A549 (cell line): ENCODE measurements around the gene GLIS1. TPM values are rescaled to one million over a fixed set of nuclear protein-coding genes. Genes with fewer than 3 reads are reported as not detected.

Experiments
- ATAC-seq, 2 experiments: fragments of 200-7000 bp in 1 of 2; fragments of >200 bp in 1 of 2; cut with Nextera tagmentation in 1 of 2; cut with Tn5 transposase in 1 of 2; 3 replicates each; pipeline versions ENCODE4 v1.8.0 to v1.9.1; 2018 to 2020; ENCODE audit warnings: mild to moderate bottlenecking in 1 of 2, moderate library complexity in 1 of 2
- CTCF ChIA-PET: fragments of 300-600 bp; sonication (Branson Sonifier 250); formaldehyde crosslinking; extraction: SDS; loops from one replicate; lab custom pipeline; 2021; ENCODE audit warnings: antibody characterized with exemption, inconsistent platforms; lab: Yijun Ruan, JAX
- POLR2A ChIA-PET: fragments of 350-600 bp; formaldehyde crosslinking; extraction: SDS; loops from one replicate; lab custom pipeline; 2021; ENCODE audit warnings: antibody characterized with exemption, inconsistent platforms; lab: Yijun Ruan, JAX
- DNase-seq, 2 experiments: peaks; one replicate each; pipeline versions ENCODE4 v3.0.0 to v3.0.0-alpha.2; 2011 to 2016; ENCODE audit warnings: low read depth in 1 of 2, low spot score in 1 of 2
- FAIRE-seq: peaks from 2 replicates; lab custom pipeline; 2011; peaks lifted over from hg19 to GRCh38; lab: Jason Lieb, UNC
- H3K27ac ChIP-seq, 2 experiments: fragments of >200 bp; sonication (Bioruptor Twin); formaldehyde crosslinking; 3 replicates each; pipeline ENCODE4 v1.5.1; 2016 to 2017
- H3K4me1 ChIP-seq: fragments of >200 bp; sonication (Bioruptor Twin); formaldehyde crosslinking; 3 replicates; pipeline ENCODE4 v1.6.1; 2016
- H3K4me2 ChIP-seq: fragments of >200 bp; sonication (Bioruptor Twin); formaldehyde crosslinking; 3 replicates; pipeline ENCODE4 v1.6.1; 2016
- H3K4me3 ChIP-seq: fragments of >200 bp; sonication (Bioruptor Twin); formaldehyde crosslinking; 3 replicates; pipeline ENCODE4 v1.5.1; 2016
- H3K9me3 ChIP-seq: fragments of >200 bp; sonication (Bioruptor Twin); formaldehyde crosslinking; 3 replicates; pipeline ENCODE4 v1.6.1; 2016
- CHD4 ChIP-seq: fragments of 200-600 bp; sonication (generic); IDR thresholded peaks from 2 replicates; pipeline ENCODE4 v1.6.1; 2016; ENCODE audit warnings: antibody characterized with exemption, mild to moderate bottlenecking, borderline replicate concordance
- EP300 ChIP-seq, 2 experiments: fragments of >200 bp; sonication (Bioruptor Twin); formaldehyde crosslinking; IDR thresholded peaks; 2 replicates in 1 of 2; 3 replicates in 1 of 2; pipeline ENCODE4 v1.6.1; 2016 to 2017
- ESRRA ChIP-seq: fragments of 150-350 bp; IDR thresholded peaks from 2 replicates; pipeline ENCODE4 v1.6.1; 2014; ENCODE audit warnings: mild to moderate bottlenecking, low read length, borderline replicate concordance
- FOSL2 ChIP-seq, 2 experiments: fragments of 450-650 bp in 1 of 2; fragments of >200 bp in 1 of 2; sonication (Bioruptor Twin) in 1 of 2; formaldehyde crosslinking; IDR thresholded peaks; 2 replicates each; pipeline versions ENCODE4 v1.5.0 to v1.6.1; 2016 to 2020; ENCODE audit warnings: mild to moderate bottlenecking in 1 of 2, moderate library complexity in 1 of 2
- HOXA7 ChIP-seq: fragments of 250-450 bp; sonication (Bioruptor Pico); IDR thresholded peaks from 2 replicates; pipeline ENCODE4 v1.5.0; 2020; ENCODE audit warnings: mild to moderate bottlenecking, moderate library complexity
- HOXB13 ChIP-seq: fragments of 250-450 bp; sonication (Bioruptor Pico); IDR thresholded peaks from 2 replicates; pipeline ENCODE4 v1.5.0; 2020; ENCODE audit warnings: low read depth, mild to moderate bottlenecking, moderate library complexity
- KDM5A ChIP-seq: fragments of 200-600 bp; sonication (generic); IDR thresholded peaks from 2 replicates; pipeline ENCODE4 v1.6.1; 2016; ENCODE audit warnings: antibody characterized with exemption, mild to moderate bottlenecking
- MAFK ChIP-seq: fragments of 450-650 bp; IDR thresholded peaks from 2 replicates; pipeline ENCODE4 v1.6.1; 2014; ENCODE audit not compliant: partially characterized antibody
- MAZ ChIP-seq: fragments of 150-350 bp; IDR thresholded peaks from 2 replicates; pipeline ENCODE4 v1.6.1; 2014; ENCODE audit warnings: antibody characterized with exemption, low read depth, low read length, borderline replicate concordance
- NPAS2 ChIP-seq: fragments of 250-450 bp; sonication (Bioruptor Pico); IDR thresholded peaks from 2 replicates; pipeline ENCODE4 v1.8.0; 2022; ENCODE audit warnings: mild to moderate bottlenecking, moderate library complexity, borderline replicate concordance
- NR3C1 ChIP-seq: fragments of >200 bp; sonication (Bioruptor Twin); formaldehyde crosslinking; IDR thresholded peaks from 3 replicates; pipeline ENCODE4 v1.6.1; 2017
- PHF8 ChIP-seq: fragments of 200-600 bp; sonication (generic); IDR thresholded peaks from 2 replicates; pipeline ENCODE4 v1.6.1; 2016; ENCODE audit warnings: low read depth, mild to moderate bottlenecking, antibody characterized with exemption, moderate library complexity, borderline replicate concordance
- POLR2AphosphoS2 ChIP-seq: conservative IDR thresholded peaks from 2 replicates; pipeline ENCODE4 v1.6.1; 2012; ENCODE audit warnings: low read length, improper control_type of control experiment, inconsistent platforms
- RARB ChIP-seq: fragments of 250-450 bp; sonication (Bioruptor Pico); IDR thresholded peaks from 2 replicates; pipeline ENCODE4 v1.8.0; 2021; ENCODE audit warnings: mild to moderate bottlenecking, moderate library complexity
- RCOR1 ChIP-seq: fragments of 150-350 bp; IDR thresholded peaks from 2 replicates; pipeline ENCODE4 v1.6.1; 2014; ENCODE audit warnings: antibody characterized with exemption, low read length, low read depth
- SMC3 ChIP-seq: fragments of >200 bp; sonication (Bioruptor Twin); formaldehyde crosslinking; IDR thresholded peaks from 3 replicates; pipeline ENCODE4 v1.6.1; 2018; ENCODE audit warnings: inconsistent platforms
- WGBS: methylation state at CpG from one replicate; pipeline ENCODE4 v1.1.6; 2017; ENCODE audit errors: missing lambda C conversion rate; 5-methylcytosine and 5-hydroxymethylcytosine counted together
- polyA plus RNA-seq, 4 experiments: library from polyadenylated mRNA; depleted of rRNA in 3 of 4; stranded (reverse); fragments of >200 nt; fragmentation: RNase III in 1 of 4; extraction: RNeasy Plus Mini Kit Qiagen cat#74134 plus additional on column Dnase treatment in 1 of 4; gene quantifications; 2 replicates in 3 of 4; 3 replicates in 1 of 4; pipeline ENCODE4 v1.2.3, GENCODE V29; 2011 to 2017
- TF ChIP-seq, protein P1 (sequence below): fragments of 250-450 bp; sonication (Bioruptor Pico); IDR thresholded peaks from 2 replicates; pipeline ENCODE4 v1.5.0; 2020; ENCODE audit warnings: low read depth, mild to moderate bottlenecking, moderate library complexity
- TF ChIP-seq, protein P2 (sequence below): fragments of 450-650 bp; IDR thresholded peaks from 2 replicates; pipeline ENCODE4 v1.6.1; 2014; ENCODE audit warnings: antibody characterized with exemption
- TF ChIP-seq, protein P3 (sequence below): fragments of >200 bp; sonication (Bioruptor Twin); formaldehyde crosslinking; IDR thresholded peaks from 3 replicates; pipeline ENCODE4 v1.5.1; 2016

The GLIS1 gene
- polyA plus RNA-seq, 2 of the 4 experiments (the other 2 are of a cell fraction): 0.04 TPM; not detected in 1

DNA sequence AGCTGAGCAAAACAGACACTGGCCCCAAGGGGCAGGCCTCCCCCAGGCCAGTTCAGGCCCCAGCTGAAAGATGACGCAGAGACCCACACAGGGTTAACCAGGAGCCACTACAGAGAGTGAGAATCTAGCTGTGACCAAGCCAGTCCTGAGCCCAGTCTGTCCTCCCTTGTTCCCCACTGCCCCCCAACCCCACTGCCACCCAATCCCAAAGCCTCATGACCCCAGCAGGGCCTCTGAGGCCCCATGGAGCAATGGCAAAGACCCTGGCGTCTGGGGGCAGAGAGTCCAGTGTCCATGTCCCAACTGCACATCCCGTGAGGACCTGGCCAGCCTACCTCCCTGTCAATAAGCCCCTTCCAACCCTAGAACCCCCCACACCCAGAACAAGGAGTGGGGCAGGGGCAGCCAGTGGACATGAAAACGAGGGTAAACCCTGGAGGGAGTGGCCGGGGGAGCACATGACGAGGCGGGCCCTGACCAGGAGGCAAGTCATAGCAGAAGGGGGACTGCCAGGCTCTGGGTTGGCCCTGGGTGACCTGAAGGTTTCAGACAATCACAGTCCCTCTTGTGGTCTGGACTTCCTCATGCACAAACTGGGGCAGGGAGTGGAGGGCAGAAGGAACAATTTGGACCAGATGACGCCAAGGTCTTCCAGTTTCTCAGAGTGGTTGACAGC is 100.5 kb downstream of the GLIS1 start (continued):
- TF ChIP-seq, protein P1, sequence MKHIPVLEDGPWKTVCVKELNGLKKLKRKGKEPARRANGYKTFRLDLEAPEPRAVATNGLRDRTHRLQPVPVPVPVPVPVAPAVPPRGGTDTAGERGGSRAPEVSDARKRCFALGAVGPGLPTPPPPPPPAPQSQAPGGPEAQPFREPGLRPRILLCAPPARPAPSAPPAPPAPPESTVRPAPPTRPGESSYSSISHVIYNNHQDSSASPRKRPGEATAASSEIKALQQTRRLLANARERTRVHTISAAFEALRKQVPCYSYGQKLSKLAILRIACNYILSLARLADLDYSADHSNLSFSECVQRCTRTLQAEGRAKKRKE (CRISPR knock-in tag): no peak
- TF ChIP-seq ESRRA: no peak
- TF ChIP-seq RCOR1: no peak
- TF ChIP-seq, protein P2, sequence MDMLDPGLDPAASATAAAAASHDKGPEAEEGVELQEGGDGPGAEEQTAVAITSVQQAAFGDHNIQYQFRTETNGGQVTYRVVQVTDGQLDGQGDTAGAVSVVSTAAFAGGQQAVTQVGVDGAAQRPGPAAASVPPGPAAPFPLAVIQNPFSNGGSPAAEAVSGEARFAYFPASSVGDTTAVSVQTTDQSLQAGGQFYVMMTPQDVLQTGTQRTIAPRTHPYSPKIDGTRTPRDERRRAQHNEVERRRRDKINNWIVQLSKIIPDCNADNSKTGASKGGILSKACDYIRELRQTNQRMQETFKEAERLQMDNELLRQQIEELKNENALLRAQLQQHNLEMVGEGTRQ: no peak
- no peak for TF ChIP-seq SMC3

DNA sequence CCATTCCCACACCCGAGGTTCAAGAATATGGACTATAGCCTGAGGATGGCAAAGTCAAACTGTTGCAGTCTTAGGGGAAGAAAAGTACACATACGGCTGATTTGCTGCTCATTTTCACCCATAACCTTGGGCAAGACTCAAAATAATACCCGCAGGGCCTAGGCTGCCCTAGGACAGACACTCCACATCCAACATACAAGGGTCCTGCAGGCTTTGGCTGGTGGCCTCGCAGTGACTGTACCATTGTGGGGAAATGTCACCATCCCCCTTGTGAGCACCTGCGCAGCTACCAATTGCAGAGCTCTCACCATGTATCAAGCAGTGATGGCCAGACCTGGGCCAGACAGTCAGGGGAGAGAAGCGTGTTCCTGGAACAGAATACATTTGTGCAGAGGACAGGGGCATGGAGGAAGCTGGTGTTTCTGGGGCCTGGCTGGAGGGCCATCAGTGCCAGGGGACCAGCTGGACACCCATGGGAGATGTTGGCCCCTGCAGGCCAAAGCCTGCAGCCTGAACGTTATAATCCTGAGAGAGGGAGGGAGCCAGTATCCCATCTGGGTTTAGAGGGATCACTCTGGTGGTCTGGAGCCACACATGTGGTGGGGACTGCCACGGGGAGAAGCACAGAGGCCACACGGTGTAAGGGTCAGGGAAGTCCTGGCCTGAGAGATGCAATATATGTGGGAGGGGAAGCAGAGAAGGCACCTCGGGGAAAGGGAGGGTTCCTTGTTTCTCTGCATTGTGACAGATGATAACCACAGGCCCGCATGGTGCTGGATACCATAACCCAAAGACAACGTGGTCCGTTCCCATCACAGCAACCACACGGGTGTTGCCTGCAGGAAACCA is 101.2 kb downstream of the GLIS1 start:
- 44% methylated on average over 12 of the region's 14 CpGs for WGBS
- ATAC-seq: no peak
- no peak overlapping the region for H3K4me3 ChIP-seq
- H3K27ac ChIP-seq: no peak overlapping the region
- H3K4me1 ChIP-seq: no peaks in the 10 kb centered on the region
- FAIRE-seq: no peak
- H3K9me3 ChIP-seq: no peaks in the 10 kb centered on the region
- no peak overlapping the region for H3K4me2 ChIP-seq
- TF ChIP-seq NR3C1: no peak
- TF ChIP-seq RARB (CRISPR knock-in tag): no peak
- no peak for TF ChIP-seq CHD4
- TF ChIP-seq KDM5A: no peak
- TF ChIP-seq, protein P2: no peak
- no peak for TF ChIP-seq POLR2AphosphoS2
- no peak for TF ChIP-seq FOSL2 (IDR thresholded peaks at IDR 0.05)
- no peak for TF ChIP-seq FOSL2 (CRISPR knock-in tag; IDR thresholded peaks at IDR 0.05)
- TF ChIP-seq, protein P3, sequence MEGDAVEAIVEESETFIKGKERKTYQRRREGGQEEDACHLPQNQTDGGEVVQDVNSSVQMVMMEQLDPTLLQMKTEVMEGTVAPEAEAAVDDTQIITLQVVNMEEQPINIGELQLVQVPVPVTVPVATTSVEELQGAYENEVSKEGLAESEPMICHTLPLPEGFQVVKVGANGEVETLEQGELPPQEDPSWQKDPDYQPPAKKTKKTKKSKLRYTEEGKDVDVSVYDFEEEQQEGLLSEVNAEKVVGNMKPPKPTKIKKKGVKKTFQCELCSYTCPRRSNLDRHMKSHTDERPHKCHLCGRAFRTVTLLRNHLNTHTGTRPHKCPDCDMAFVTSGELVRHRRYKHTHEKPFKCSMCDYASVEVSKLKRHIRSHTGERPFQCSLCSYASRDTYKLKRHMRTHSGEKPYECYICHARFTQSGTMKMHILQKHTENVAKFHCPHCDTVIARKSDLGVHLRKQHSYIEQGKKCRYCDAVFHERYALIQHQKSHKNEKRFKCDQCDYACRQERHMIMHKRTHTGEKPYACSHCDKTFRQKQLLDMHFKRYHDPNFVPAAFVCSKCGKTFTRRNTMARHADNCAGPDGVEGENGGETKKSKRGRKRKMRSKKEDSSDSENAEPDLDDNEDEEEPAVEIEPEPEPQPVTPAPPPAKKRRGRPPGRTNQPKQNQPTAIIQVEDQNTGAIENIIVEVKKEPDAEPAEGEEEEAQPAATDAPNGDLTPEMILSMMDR: no peak
- TF ChIP-seq MAFK: no peak
- POLR2A ChIA-PET: no interaction called here
- CTCF ChIA-PET: no interaction called here
- DNase-seq: no peak

DNA sequence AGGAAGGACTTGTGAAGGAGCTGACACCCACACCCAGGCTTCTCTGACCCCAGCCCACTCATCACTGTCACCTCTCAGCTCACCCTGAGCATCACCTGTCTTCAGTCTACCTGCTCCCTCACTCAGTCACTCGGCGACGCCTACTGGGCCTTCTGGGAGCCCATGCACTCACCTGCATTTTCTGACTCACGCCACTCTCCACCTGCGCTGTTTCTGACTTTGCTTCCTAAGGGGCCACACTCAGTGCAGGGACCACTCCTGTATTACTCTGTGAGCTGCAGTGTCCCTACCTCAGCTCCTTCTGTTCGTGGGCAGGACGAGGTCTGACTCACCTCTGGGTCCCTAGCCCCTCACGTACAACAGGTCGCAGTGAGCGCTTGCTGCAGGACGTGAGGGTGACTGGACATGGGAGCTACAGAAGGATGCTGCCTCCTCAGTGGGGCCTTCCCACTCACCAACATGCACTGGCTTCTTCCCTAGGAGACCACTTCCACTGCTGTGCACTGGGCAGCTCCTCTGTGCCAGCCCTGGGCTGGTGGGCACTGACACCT is 102.3 kb downstream of the GLIS1 start:
- ChIA-PET CTCF (no interaction called here), POLR2A (no interaction called here)
- DNase-seq (no peak), ATAC-seq (no peak), FAIRE-seq (no peak)
- no peaks in the 10 kb centered on the region for H3K4me1 ChIP-seq
- no peaks in the 10 kb centered on the region for H3K9me3 ChIP-seq
- no peak overlapping the region for H3K4me2 ChIP-seq
- H3K27ac ChIP-seq: no peak overlapping the region
- no peak overlapping the region for H3K4me3 ChIP-seq
- 73% methylated on average over 11 of the region's 11 CpGs for WGBS
- TF ChIP-seq NPAS2 (CRISPR knock-in tag) (no peak), PHF8 (no peak), HOXA7 (CRISPR knock-in tag) (no peak), HOXB13 (CRISPR knock-in tag) (no peak), EP300 (IDR thresholded peaks at IDR 0.05) (no peak), MAFK (no peak), MAZ (no peak)
- TF ChIP-seq, all 56 proteins: peak for 0
